ENCODE measurements around the gene ME2.
"Not testable (repeated sequence)": the region's sequence is repeated elsewhere in the genome, so short reads cannot be mapped to it uniquely, and the experiment has no call there.

DNA sequence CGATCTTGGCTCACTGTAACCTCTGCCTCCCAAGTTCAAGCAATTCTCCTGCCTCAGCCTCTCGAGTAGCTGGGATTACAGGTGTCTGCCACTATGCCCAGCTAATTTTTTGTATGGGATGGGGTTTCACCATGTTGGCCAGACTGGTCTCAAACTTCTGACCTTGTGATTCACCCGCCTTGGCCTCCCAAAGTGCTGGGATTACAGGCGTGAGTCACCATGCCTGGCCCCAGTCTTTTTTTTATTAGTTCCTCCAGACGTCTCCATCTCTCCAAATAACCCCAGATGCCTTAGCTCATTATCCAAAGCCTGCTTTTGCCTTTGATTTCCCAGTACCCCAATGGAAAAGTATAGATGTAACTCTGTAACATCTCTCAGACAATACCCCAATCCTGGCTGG lies 21.8 kb upstream of the ME2 start:
- TF ChIP-seq, protein P1, sequence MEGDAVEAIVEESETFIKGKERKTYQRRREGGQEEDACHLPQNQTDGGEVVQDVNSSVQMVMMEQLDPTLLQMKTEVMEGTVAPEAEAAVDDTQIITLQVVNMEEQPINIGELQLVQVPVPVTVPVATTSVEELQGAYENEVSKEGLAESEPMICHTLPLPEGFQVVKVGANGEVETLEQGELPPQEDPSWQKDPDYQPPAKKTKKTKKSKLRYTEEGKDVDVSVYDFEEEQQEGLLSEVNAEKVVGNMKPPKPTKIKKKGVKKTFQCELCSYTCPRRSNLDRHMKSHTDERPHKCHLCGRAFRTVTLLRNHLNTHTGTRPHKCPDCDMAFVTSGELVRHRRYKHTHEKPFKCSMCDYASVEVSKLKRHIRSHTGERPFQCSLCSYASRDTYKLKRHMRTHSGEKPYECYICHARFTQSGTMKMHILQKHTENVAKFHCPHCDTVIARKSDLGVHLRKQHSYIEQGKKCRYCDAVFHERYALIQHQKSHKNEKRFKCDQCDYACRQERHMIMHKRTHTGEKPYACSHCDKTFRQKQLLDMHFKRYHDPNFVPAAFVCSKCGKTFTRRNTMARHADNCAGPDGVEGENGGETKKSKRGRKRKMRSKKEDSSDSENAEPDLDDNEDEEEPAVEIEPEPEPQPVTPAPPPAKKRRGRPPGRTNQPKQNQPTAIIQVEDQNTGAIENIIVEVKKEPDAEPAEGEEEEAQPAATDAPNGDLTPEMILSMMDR (IDR thresholded peaks at IDR 0.05): not testable (repeated sequence)
- not testable (repeated sequence) for TF ChIP-seq ZFX (IDR thresholded peaks at IDR 0.05; ENCODE audit: borderline replicate concordance)
